Fibroblast of pulmonary artery (primary cell): ENCODE data around the gene EHMT1.

Source experiments
- DNase-seq: peaks from one replicate; pipeline ENCODE4 v3.0.0-alpha.2; 2010; ENCODE audit warnings: low read depth
- H3K4me3 ChIP-seq: replicated peaks from 2 replicates; pipeline ENCODE4 v1.5.1; 2011; ENCODE audit warnings: low read depth, mild to moderate bottlenecking, control low read depth, low read length, moderate library complexity
- TF ChIP-seq, protein P1 (sequence below): IDR thresholded peaks from 2 replicates; pipeline ENCODE4 v1.5.1; 2011; ENCODE audit warnings: mild to moderate bottlenecking, control low read depth, low read length, inconsistent platforms; ENCODE audit errors: missing control alignments

Gene EHMT1

DNA sequence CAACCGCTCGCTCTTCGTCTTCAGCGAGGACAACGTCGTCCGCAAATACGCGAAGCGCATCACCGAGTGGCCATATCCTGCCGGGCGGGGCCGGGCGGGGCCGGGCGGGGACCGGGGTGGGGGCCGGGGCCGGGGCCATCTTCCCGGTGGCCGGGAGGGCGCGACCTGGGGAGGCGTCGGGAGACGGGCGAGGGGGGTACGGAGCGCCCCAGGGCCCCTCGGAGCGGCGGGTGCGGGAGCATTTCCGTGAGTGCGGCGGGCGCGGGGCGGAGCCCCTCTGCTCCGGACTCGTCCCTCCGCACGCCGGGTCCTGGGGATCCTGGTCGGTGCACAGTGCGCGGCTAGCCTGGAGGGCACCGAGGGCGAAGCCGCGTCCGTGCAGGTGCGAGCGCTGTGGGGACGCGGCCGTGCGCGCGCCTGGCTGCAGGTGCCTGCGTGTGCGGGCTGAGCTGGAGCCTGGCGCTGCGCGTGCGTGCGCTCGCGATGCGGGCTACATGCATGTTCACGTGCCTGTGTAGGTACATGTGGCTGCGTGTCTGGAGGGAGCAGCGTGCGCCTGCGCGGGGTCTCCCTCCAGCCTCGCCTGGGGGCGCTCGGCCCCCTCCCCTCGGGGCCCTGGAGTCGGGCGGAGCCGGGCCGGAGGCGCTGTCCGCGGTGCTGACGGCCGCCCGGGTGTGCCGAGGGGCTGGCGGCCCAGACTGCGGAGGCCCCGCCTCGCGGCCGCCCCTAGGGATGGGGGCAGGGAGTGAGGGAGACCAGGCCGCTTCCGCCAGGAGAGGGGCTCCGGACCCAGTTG lies 259.5 kb downstream of the EHMT1 start:
- DNase-seq, result peak; percentile 23
- TF ChIP-seq, protein P1, sequence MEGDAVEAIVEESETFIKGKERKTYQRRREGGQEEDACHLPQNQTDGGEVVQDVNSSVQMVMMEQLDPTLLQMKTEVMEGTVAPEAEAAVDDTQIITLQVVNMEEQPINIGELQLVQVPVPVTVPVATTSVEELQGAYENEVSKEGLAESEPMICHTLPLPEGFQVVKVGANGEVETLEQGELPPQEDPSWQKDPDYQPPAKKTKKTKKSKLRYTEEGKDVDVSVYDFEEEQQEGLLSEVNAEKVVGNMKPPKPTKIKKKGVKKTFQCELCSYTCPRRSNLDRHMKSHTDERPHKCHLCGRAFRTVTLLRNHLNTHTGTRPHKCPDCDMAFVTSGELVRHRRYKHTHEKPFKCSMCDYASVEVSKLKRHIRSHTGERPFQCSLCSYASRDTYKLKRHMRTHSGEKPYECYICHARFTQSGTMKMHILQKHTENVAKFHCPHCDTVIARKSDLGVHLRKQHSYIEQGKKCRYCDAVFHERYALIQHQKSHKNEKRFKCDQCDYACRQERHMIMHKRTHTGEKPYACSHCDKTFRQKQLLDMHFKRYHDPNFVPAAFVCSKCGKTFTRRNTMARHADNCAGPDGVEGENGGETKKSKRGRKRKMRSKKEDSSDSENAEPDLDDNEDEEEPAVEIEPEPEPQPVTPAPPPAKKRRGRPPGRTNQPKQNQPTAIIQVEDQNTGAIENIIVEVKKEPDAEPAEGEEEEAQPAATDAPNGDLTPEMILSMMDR, result no peak
- peak overlapping the region; percentile 10 for H3K4me3 ChIP-seq

DNA sequence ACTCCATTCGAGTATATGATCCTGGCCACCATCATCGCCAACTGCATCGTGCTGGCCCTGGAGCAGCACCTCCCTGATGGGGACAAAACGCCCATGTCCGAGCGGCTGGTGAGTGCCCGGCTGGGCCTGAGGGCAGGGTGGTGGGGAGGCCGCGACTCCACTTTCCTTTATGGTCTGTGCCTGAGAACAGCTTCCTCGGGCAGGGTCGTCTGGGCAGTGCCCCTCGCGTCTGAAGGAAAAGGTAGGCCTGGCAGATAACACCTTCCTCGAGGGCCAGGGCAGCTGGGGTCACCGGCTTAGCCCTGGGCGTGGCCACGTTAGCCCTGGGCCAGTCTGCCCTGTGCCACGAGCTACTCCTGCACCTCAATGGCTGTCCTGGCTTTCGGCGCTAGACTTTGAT lies 260.2 kb downstream of the EHMT1 start:
- TF ChIP-seq, protein P1, result no peak
- H3K4me3 ChIP-seq, result no peak overlapping the region
- DNase-seq, result no peak

DNA sequence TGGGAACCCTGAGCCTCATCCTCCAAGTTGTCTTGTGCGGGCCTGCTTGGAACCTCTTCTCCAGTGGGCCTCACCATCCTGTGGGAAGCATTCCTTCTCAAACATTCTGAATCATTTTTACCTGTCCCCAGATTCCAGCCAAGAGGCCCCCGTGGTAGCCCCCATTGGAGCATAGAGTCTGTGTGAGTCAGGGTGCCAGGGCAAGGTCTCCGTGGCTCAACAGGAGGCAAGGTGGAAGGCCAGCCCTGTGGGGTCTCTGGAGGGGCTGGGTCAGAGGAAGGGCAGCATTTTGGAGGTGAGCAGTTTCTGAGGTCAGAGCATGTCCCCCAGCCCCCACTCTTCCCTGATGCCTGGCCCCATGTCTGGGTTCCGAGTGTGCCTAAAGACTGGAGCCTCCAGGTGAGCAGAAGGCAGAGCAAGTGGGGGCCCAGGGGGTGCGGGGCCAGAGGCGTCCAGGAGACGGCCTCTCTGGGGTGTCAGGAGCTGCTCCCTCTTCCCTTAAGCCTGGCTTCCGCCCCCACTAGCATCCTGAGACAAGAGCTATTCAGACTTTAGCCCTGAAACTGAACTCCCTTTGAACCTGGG lies 260.9 kb downstream of the EHMT1 start:
- DNase-seq, result no peak
- no peak overlapping the region for H3K4me3 ChIP-seq
- TF ChIP-seq, protein P1, result no peak

DNA sequence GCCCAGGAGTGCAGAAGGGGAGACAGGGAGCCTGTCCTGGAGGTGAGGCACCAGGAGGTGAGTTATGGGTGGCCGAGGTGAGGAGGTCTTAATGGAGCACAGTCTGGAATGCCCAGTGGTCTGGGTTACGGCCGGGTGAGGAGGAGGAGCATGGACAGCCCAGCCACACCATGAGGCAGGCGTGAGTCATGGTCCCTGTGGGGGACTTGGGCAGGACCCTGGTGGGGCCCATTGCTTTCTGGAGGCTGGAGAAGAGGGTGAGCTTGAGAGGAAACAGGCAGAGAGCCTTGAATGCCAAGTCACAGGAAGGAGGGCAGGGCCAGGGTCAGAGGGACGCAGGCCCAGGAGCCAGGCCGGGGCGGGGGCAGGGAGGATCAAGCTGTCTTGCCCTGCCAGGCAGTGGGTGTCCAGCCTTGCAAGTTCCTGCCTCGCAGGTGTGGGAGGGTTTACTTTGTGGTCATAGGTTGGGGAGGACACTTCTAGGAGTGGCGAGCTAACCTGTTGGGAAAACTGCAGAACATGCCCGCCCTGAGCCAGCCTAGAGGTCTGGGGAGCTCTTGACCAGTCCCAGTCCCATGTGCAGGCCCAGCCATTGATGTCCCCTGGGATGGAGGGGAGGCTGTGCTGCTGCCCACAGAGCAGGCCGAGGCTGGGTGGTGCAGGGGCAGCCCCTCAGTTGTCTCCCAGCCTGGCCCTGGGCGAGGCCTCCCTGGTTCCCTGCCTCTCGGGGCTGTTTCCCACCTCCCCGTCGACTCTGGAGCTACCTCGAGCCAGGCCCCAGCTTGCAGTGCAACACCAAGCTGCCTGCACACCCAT lies 261.6 kb downstream of the EHMT1 start:
- no peak overlapping the region for H3K4me3 ChIP-seq
- DNase-seq, result no peak
- TF ChIP-seq, protein P1, result no peak

DNA sequence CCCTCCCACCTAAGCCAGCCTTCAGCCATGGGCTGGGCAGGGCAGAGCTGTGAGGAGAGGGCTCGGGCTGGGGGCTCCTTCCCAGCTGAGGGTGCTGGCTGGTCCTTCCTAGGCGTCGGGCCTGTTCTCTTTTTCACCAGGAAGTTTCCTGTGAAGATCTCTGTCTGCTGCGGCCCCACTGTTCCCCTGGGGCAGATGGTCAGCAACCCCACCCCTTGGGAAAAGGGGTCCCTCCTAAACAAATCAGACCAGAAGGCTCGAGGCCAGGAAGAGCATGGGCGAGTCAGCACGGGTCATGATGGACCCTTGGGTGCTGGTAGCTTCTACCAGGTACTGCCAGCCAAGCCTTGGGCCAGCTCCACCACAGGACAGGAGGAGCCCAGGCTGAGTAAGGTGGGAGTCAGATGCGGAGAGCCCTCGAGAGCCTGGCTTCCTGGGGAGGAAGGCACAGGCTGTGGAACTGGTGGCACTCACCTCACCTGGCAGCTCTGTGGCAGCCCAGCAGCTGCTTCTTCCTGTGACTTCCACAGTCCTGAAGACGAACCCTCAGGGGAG lies 262.2 kb downstream of the EHMT1 start:
- no peak overlapping the region for H3K4me3 ChIP-seq
- TF ChIP-seq, protein P1, result no peak
- no peak for DNase-seq

DNA sequence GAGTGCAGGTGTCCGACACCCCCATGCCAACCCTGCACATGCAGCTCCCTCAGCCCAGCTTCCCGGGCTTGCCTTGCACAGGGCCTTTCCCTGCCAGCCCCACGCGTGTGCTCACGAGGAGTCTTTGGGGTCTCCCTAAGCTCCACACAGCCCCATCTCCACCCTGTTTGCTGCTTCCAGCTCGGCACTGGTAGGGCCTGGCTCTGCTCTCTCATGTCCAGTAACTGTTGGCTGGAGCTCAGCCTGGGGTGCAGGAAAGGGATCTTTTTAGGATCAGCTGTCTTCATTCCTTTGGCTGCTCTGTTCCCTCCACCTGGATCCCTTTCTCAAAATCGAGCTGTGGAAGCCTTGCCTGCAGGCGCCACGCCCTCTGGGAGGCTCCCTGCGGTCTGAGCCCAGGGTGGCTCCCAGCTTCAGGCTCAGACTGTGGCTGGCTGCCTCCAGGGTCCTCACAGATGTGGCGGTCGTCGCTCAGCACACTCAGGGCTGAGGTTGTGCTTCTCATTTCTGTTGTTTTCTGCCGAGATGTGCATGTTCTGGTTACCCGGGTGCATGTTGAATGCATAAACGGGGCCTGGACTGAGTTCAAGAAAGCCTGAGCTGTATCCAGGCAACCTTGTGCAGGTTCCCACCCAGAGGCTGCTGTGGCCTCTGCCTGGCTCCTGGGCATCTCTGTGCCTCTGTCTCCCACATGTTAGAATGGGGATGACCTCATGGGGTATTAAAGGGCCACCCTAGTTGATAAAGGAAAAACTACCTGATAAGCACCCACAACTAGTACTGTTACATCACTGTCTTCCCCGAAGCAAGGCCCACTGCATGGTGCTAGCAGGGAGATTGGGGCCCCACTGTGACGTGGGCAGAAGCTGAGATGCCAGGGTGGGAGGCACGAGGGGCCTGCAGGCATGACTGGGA lies 263.0 kb downstream of the EHMT1 start:
- TF ChIP-seq, protein P1, result no peak
- DNase-seq, result no peak
- H3K4me3 ChIP-seq, result no peak overlapping the region
